AG09309 (cell line): ENCODE data around the gene NGEF.

Experiments used
- DNase-seq: peaks from one replicate; pipeline ENCODE4 v3.0.0-alpha.2; 2010; ENCODE audit warnings: low read depth
- H3K4me3 ChIP-seq: 2 replicates; pipeline ENCODE4 v1.5.1; 2011; ENCODE audit warnings: mild to moderate bottlenecking, low read depth, low read length, moderate library complexity; ENCODE audit not compliant: control insufficient read depth
- CTCF ChIP-seq: IDR thresholded peaks from 2 replicates; pipeline ENCODE4 v1.5.1; 2011; ENCODE audit warnings: mild to moderate bottlenecking, low read depth, low read length, inconsistent platforms; ENCODE audit not compliant: insufficient read depth, control insufficient read depth; ENCODE audit errors: missing control alignments

Gene NGEF

DNA sequence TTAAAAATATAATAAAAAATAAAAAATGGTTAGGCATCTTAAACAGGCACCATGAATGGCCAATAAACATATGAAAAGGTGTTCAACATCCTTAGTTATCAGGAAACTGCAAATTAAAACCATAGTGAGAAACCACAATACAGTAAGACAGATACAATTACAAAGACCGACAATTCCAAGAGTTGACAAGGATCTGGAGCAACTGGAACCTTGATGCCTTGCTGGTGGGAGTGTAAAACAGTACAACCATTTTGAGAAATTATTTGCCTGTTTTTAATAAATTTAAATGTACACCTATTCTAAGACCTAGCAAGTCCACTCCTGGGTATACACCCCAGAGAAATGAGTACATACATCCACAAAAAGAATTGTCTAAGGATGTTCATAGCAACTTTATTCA, 49.1 kb downstream of the NGEF start:
- DNase-seq: no peak
- TF ChIP-seq CTCF: no peak
- H3K4me3 ChIP-seq: no peak overlapping the region

GRCh38 chr2:232960862-232961261, 52.2 kb downstream of the NGEF start:
- DNase-seq: no peak
- TF ChIP-seq CTCF: no peak
- no peak overlapping the region for H3K4me3 ChIP-seq

- no peak overlapping the region for H3K4me3 ChIP-seq
- no peak for TF ChIP-seq CTCF
- no peak for DNase-seq
Observed at GRCh38 chr2:232959139-232959538, 53.9 kb downstream of the NGEF start.

DNA sequence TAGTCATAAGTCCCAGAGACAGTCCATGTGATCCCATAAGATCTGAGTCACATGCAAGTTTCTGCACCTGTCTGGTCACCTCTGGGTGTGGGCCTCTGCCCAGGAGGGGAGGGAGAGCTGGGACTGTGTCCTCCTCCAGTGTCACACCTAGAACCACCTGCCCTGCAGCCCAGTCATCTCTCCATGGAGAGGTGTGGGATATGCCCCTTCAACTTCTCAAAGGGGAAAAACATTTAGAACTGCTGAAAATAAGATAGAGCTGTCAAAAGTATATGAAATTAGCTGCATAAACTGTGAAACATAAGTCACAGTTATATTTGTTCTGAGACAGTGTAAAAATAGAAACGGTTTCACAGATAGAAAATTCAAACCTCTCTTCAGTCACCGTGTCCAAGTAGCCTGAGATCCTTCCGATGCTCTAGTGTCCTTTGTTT, 55.4 kb downstream of the NGEF start:
- no peak for DNase-seq
- H3K4me3 ChIP-seq: no peak overlapping the region
- TF ChIP-seq CTCF: no peak

GRCh38 chr2:232955856-232956255, 57.2 kb downstream of the NGEF start:
- DNase-seq: no peak
- H3K4me3 ChIP-seq: no peak overlapping the region
- no peak for TF ChIP-seq CTCF

DNA sequence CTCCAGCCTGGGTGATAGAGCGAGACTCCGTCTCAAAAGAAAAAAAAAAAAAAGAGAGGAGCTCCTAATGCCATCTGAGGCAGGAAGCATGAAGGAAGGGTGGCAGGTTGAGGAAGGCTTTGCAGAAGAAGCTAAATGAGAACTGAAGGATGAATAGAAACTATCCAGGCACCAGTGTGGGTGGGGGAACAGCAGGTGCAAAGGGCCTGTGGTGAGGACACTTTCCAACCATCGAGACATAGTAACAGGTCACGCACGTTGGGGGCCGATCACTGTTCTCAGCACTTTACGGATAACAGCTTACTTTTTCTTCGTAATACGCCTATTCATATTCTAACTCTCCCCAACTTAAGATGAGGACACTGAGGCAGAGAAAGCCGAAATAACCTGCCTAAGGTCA, 58.4 kb downstream of the NGEF start:
- no peak for TF ChIP-seq CTCF
- no peak for DNase-seq
- H3K4me3 ChIP-seq: no peak overlapping the region

GRCh38 chr2:232951891-232952290, 61.2 kb downstream of the NGEF start:
- no peak for TF ChIP-seq CTCF

More at GRCh38 chr2:232951891-232952290, 61.2 kb downstream of the NGEF start:
- no peak overlapping the region for H3K4me3 ChIP-seq
- DNase-seq: no peak
